Measurements from ENCODE around the gene SPAG16.

DNA sequence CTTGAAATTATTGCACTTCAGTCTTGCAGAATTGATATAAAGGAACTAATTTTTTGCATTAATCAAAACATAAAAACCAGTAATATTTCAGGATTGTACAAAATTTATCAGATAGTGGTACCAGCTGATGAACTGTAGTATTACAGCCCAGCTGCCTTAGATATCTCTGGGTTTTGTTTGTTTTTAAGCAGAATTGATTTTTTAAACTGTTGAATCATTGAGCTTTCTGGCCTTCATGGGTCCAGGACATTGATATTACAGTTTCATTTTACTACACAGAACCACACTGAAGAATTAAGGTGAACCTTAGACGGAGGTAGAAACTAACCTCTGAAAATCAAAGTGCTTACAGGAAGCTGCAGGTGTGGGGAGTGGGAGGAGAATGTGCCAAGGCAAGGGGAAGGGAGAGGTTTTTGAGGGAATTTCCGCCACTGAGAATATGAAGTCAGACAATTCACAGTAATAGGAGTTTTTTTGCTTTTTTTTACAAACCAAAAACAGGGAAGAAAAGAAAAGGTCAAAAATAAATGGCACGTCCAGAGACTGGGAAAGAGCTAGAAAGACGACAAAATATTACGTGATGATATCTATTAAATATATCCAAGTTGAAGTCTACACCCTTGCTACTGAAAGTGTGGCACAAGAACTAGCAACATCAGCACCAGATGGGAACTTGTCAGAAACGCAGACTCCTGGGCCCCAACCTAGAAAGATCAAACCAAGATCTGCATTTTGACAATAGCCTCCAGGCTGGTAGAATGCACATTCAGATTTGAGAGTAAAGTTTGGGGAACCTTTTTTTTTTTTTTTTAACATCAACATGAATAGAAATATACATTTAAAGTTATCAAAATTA is 40.8 kb upstream of the SPAG16 start:
- TF ChIP-seq POLR2AphosphoS5 (IDR thresholded peaks at IDR 0.05; ENCODE audit: low read depth, low read length) (no peak), POLR2A (IDR thresholded peaks at IDR 0.05; ENCODE audit: low read depth, low read length) (peak; percentile 51), TAF1 (IDR thresholded peaks at IDR 0.05; ENCODE audit: borderline replicate concordance, low read depth, low read length) (no peak)
